AML-193 (cell line): ENCODE measurements around the gene ARL14EP.

Experiments used
- DNase-seq, 2 experiments: peaks; one replicate each; lab custom pipeline; 2025; lab: John Stamatoyannopoulos, UW

ARL14EP gene

GRCh38 chr11:30380846-30381245, 57.9 kb downstream of the ARL14EP start:
- no peak for DNase-seq

DNA sequence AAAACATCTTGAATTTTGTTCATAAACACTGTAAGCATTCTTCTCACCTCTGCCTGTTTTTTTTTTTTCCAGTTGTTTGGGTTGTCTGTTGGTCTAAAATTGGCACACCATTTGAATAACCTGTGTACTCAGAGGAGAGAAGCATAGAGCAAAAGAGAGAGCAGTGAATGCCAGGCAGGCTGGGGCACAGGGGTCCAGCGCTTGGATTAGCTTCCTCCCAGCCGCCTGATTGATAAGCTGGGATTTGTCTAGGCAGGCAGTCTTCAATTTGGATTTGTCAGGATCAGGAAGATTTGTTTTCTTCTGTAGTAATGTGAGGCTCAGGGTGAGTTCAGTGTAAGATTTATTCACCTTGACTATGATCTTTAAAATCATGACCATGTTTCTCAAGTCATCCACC, 59.0 kb downstream of the ARL14EP start:
- DNase-seq, result no peak
